Dermis blood vessel endothelial cell (primary cell): Measurements from ENCODE around the gene CLCA1. TPM values are rescaled to one million over a fixed set of nuclear protein-coding genes. Genes with fewer than 3 reads are reported as not detected.

Source experiments
- DNase-seq: peaks from one replicate; pipeline ENCODE4 v3.0.0; 2010
- total RNA-seq: library from RNA; depleted of rRNA; stranded (reverse); fragments of >200 nt; gene quantifications from 2 replicates; pipeline ENCODE4 v1.2.3, GENCODE V29; 2014

Gene CLCA1, protein sequence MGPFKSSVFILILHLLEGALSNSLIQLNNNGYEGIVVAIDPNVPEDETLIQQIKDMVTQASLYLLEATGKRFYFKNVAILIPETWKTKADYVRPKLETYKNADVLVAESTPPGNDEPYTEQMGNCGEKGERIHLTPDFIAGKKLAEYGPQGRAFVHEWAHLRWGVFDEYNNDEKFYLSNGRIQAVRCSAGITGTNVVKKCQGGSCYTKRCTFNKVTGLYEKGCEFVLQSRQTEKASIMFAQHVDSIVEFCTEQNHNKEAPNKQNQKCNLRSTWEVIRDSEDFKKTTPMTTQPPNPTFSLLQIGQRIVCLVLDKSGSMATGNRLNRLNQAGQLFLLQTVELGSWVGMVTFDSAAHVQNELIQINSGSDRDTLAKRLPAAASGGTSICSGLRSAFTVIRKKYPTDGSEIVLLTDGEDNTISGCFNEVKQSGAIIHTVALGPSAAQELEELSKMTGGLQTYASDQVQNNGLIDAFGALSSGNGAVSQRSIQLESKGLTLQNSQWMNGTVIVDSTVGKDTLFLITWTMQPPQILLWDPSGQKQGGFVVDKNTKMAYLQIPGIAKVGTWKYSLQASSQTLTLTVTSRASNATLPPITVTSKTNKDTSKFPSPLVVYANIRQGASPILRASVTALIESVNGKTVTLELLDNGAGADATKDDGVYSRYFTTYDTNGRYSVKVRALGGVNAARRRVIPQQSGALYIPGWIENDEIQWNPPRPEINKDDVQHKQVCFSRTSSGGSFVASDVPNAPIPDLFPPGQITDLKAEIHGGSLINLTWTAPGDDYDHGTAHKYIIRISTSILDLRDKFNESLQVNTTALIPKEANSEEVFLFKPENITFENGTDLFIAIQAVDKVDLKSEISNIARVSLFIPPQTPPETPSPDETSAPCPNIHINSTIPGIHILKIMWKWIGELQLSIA
- total RNA-seq = not detected in 2 replicates

DNA sequence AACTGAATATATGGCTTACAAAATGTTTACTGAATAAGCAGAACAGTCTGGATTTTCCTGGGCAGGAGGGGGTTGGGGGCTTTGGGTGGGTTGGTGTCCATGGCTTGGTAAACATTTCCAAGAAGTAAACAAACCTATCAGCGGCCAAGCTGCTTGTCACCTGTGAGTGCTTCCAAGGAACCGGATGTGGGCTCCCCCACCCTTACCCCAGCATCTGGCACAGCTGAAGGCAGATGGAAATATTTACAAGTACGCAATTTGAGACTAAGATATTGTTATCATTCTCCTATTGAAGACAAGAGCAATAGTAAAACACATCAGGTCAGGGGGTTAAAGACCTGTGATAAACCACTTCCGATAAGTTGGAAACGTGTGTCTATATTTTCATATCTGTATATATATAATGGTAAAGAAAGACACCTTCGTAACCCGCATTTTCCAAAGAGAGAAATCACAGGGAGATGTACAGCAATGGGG is at the start of gene CLCA1:
Gene CLCA1 (plus strand): TSS at position 427 of the 477 bp plus-strand sequence. CDS start 45 bp downstream, at position 472.
- no peak for DNase-seq

DNA sequence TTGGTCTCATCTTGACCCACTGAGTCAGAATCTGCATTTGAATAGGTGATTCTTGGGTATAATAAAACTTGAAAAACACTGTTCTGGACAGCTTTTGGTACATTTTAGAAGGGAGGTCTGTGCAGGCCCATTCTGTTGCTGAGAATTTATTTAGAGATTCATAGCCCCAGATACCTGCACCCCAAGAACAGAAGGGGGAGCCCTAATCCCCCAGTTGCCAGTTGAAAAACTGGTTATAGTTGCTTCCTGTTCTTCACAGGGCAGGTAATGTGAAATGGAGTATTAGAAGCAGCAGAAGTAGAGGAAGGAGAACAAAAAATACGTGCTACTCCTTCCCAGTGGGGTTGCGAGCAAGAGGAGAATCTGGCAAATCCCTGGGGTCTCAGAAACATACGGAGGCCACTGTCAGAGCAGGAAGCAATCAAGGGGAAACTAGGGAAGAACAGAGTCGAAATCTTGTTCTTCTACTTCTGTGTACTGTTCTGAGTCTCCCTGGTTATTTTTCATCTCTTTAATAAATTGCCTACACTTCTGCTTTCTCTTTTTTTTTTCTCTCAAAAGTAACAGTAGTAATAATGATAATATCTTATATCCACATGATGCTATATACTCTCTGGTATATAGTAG is 49.3 kb upstream of the CLCA1 start:
- peak; percentile 29 for DNase-seq

DNA sequence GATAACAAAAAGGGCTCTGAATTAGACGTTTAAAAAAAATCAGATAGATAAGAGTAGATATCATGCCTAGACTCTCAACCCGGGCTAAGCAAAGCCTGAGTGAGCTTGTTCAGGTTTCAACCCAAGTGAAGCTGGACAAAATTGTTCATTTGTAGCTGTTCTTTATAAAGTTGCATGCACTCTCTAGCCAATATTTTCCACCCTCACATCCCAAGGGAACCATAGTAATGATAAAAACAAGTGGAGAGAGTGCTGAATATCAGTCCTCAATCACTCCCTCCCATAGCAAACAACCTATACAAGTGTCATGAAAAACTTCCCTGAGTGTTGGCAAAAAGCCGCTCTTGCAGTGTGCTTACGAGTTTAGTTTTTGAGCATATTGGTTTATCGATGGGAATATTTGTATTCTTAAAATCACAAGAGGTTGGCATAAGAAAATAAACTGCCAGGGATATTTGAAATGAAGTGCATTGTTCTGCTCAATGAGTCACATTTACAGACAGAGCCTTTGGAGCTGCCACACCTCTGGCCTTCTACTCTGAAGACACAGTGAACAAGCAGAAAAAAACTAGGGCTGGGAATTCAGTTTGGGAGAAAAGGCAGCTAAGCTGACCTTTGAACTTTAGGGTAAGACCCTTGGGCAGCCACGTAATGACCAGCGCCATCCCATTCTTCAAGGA is 47.0 kb upstream of the CLCA1 start:
- peak; percentile 45 for DNase-seq

DNA sequence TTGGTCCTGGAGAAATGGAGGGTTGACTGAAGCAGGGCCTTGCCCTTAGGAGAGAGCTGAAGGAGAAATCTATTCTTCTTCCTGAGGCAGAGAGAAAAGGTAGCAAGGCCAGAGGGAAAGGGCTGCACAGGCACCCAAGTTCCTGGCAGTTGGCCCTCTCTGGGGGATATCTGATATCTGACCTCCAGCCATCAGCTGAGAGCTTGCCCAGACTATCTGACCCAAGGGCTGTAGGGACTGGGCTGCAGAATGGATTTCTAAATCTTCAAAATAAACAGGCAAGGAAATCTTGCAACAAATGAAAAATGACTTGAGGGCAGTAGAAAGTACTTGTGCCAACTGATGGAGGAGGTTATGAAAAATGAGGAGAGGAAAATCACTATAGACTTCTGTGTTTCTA is 45.3 kb upstream of the CLCA1 start:
- no peak for DNase-seq

DNA sequence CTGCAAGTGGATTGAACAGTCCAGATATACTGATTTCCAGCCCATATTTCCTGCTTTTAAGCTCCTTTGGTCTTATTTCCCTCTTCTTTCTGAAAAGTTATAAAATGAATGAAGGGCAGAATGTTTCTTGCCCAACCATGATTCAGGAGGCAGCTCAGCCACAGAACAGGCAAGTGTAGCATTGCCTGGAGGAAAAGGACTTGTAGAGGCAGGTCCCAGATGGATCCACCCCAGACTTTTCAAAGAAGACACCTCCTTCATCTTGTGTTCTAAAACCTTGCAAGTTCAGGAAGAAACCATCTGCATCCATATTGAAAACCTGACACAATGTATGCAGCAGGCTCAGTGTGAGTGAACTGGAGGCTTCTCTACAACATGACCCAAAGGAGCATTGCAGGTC is 44.9 kb upstream of the CLCA1 start, which contains the start of gene CLCA2:
Gene CLCA2 (plus strand): TSS at position 299 of the 400 bp plus-strand sequence. CDS start 77 bp downstream, at position 376.
- no peak for DNase-seq

DNA sequence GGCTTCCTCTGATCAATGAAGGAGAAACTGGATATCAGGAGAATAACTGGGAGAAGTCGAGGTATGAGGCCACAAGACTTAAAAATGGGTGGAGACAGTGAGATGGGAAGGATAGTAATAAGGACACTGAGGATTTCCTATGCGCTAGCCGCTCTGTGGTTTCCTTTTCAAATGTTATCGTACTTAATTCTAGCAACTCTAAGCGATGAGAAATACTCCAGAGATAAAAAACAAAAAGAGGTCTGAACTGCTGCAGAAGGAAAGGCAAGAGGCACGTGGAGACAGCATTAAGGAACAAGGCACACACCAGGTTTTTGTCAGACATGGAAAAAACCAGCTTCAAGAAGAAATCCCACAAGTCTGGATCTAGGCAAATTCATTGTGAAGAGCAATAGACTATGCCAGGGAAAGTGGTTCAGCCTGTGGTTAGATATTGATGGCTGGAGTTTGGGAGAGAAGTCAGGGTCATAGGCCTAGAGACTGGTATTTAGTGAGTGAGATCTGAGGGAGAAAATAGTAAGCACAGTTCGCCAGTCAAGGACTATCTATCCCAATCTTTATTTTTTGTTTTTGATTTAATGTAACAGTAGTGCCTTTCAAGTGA is 39.5 kb upstream of the CLCA1 start:
- no peak for DNase-seq

DNA sequence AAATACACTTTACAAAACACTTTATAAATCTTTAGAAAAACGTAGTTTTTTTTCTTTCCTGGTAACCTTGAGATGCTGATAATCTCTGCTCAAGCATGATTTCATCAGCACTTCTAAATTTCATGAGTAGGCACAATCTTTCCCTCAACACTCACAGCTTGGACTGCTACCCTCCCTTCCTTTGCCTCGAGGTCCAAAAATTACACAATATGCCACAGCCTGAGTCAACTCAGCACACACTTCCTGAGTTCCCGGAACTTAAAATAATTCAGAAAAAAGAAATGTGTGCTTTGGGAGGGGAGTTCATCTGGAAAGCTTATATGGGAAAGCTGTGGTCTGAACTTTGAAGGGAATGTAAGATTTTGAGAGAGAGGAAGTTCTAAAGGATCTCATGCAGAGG is 38.9 kb upstream of the CLCA1 start:
- DNase-seq = peak; percentile 81

DNA sequence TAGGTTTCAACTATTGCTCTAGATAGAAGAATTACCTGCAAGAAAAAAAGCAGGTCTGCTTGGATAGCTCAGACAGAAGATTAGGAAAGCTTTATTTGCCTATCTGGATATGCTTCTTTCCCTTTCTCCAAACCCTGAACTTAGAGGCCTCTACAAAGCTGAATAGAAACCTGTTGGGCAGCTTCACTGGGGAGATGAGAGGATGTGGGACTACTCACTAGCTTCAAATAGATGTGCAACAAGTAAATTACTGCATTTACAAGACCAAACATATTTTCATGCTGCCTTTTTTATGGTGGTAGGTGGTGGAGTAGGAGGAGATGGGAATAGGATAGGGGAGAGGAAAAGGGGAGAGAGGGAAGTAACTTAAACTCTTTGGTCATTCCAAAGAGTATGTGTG is 38.4 kb upstream of the CLCA1 start:
- DNase-seq = no peak

DNA sequence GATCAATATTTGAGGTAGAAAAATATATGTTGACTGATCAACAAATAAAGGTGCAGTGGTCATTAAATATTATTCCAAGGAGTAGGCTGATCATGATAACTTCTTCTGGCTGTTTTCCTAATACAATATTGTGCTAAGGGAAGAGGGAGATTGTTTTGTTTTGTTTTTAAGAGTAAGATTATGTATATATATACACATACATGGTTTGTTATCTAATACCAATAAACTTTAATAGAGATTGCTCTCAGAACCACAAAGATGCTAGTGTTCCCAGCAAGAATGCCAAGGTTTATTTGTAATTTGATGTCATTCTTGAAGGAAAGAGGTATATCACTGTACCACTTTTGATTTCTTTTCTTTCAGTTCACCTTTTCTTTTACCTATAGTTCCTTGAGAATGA is 34.7 kb upstream of the CLCA1 start:
- no peak for DNase-seq

DNA sequence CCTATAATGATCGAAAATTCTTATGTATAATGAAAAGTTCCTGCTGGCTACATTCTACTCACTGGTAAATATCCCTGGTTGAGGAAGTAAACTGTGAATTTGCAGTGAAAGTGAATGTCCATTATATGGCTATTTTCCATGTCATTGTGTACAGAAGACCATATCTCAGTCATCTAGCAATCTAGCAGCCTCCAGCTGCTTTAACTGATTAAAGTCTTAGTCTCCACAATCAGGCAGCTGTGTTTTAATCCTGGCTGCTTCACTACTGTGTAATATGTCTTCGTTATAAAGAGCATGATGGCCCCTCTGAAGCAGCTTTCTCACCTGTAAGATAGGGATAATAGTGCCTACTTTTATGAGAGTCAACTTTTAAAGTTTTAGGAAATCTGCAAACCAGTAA is 33.4 kb upstream of the CLCA1 start:
- DNase-seq = no peak

DNA sequence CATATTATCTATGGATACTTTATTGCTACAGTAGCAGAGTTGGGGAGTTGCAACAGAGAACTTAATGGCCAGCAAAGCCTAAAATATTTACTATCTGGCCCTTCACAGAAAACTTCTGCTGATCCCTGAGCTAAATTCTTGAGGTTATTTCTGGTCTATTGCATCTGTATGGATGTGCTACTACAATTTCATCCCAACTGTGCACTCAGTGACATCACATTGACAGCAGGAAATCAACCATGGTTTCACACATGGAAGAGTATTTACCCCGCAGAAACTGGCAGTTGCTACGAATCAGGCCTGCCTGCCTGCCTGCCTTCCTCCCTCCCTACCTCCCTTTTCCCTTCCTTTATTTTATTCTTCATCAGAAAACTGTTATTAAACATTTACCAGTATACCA is 32.7 kb upstream of the CLCA1 start:
- no peak for DNase-seq

DNA sequence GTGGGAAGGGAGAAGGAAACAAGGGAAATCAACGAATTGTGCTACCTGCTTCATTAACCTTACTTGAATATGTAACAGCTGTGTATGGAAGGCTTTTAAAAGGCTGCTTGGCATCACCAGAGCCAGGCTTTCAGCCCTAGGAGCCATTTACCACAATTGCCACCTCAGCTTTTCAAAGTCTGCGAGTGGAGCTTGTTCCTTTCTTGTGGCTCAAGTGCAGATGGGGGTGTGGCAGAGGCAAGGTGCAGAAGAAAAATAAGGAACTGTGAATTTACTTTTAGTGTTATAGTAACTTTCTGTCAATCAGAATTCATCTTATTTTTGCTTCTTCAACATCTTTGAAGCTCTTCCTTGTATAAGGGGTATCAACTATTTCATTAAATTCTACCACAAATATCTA is 27.1 kb upstream of the CLCA1 start:
- DNase-seq = no peak

DNA sequence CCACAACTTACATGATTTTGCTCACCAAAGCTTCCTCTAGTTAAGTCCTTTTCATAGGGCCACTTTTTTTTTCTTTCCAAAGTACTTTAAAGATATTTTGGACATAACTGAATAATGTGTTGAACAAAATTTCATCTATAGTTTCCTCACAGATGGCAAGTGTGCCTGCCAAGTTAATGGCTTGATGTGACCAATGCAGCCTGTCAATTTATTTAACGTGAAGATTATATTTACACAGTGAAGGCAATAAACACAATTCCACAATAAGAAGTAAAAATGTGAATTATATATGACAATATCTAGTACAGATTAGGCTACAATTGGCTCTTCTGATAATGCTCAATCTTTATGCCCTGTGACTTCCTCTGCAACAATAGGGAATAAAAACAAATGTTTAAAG is 26.7 kb upstream of the CLCA1 start:
- no peak for DNase-seq

DNA sequence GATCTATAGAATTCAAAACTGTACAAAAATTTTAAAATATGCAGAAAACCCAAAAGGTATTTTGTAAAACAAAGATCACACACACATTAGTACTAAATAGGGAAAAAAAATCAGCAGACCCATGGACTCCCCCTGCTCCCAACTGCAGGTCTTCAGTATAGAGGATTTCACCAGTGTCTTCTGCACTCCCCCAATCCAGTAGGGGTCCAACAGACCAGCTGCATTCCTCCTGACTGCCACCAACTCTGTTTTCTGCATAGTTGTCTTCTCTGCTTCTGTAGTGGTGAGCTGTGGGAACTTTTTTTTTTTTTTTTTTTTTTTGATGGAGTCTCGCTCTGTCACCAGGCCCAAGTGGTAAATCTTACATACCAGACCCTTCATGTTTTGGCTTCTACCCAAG is 22.8 kb upstream of the CLCA1 start:
- no peak for DNase-seq

DNA sequence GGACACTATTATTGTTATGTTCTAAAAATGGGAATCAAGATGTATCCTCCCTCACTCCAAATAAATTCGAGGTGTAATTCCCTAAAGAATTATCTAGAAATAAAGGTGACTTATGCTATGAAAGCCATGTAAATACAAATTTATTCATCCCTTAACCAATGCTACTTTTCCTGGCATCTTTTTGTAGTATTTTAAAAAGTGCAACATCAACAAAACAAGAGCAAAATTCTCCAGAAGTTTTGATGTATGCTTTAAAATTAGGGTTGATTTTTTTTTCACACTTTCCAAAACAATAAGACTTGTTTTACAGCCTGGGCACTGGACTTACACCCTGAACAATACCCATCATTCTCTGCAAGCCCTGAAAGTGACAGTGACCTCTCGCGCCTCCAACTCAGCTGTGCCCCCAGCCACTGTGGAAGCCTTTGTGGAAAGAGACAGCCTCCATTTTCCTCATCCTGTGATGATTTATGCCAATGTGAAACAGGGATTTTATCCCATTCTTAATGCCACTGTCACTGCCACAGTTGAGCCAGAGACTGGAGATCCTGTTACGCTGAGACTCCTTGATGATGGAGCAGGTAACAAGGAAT is 21.4 kb upstream of the CLCA1 start:
- no peak for DNase-seq

DNA sequence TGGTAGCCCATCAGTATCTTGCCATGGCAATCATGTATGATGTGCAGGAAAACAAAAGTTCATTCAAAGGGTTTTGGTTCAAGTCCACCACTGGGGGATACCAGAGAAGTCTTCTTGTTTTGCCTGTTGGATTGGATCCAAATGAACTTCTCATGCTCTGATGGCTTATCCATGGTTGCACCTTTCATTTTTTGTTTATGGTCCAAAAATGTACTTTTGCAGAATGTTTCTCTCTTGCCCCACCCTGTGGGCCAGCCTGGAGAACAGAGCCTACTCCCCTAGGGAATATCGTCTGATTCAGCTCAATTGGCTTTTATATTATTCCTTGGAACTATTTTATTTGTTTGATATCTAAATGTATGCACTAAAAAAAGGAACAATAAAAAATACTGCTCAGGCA is 20.1 kb upstream of the CLCA1 start:
- no peak for DNase-seq

DNA sequence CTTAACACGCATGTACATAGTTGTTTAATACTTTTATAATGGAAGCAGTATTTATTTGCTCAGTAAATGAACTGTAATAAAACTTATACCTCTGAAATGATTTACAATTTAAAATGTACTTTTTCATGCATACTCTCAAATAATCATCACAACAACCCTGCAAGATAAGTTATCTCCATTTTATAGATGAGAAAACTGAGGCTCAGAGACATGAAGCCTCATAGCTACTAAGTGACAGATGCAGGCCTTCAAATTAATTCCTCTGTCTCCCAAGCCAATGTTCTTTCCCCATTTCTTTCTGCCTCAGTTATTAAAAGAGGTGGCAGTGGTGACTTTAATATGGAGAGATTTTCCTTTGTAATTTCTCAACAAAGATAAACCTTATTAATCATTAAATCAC is 19.6 kb upstream of the CLCA1 start:
- no peak for DNase-seq

DNA sequence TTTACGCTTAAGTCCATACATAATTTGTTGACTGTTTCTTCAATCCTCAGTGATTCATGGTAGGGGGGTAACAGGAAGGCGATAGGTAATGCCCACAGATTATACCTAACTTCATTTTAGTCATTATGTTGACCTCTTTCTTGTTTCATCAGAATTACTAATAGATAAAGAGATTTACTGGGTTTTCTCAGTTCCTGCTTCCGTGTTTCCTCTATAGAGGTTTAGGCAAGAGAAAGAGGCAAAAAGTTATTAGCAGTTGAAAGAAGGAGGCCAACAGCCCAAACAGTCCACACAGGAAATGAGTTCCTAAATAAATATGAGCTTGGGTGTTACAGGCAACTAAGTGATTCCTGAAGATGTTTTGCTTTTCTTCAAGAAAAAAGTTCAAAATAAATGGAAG is 17.9 kb upstream of the CLCA1 start:
- DNase-seq = no peak

DNA sequence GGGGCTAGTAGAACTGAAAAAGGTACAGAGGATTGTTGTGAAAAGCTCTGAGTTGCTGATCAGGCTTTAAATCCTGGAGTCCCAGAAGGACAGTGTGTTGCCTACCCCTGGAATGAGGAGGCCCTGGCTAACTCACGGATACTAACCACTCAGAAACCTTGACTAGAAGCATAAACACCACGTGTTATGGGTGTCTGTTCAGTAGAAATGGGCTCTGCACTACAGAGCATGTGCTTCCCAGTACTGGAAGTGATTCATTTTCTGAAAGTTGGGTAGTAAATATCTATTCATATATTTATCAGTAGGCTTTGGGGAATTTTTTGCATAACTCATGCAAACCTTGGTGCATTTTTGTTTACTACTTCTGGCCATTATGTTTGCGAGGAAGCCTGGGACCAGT is 15.1 kb upstream of the CLCA1 start:
- DNase-seq = no peak

DNA sequence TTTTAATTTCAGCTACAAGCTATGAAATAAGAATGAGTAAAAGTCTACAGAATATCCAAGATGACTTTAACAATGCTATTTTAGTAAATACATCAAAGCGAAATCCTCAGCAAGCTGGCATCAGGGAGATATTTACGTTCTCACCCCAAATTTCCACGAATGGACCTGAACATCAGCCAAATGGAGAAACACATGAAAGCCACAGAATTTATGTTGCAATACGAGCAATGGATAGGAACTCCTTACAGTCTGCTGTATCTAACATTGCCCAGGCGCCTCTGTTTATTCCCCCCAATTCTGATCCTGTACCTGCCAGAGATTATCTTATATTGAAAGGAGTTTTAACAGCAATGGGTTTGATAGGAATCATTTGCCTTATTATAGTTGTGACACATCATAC is 13.7 kb upstream of the CLCA1 start:
- DNase-seq = no peak

DNA sequence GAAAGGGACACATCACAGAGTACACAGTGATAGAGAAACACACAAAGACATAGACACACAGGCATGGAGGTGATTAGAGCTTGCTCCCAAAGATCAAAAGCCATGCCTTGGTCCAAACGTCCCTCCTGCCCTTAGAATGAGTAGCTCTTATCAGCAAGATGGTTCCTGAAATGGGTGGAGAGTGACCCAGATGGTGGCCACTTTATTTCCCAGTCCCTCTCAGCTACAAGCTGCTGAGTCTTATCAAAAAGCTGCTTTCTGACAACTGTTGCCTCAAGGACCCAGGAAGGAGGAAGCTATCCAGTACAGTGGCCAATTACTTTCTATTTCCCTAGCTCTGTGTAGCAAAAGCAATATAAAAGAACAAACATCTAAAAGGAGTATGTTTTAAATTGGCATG is 7.7 kb upstream of the CLCA1 start:
- no peak for DNase-seq

DNA sequence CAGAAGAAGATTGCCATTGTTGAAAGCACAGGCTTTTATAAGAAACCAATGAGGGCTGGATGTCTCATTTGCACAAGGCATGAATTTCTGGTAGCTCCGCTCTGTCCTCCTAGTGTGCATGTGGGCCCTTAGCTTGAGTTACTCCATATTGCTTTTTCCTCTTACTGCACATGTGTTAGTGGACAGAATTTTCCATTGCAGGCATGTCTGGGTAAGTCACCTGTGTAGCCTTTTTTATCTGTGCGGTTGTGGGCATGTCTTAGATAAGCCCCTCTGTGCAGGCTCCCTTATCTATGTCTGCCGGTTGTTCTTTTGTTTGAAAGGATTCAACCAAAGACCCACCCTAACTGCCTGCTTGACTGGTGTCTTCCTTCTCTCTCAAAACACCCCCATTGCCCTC is 7.2 kb upstream of the CLCA1 start:
- no peak for DNase-seq
